GM20000 (cell line): Measurements from ENCODE around the gene ARMH3.

Source experiments
- DNase-seq: peaks from one replicate; pipeline ENCODE4 v3.0.0; 2012; ENCODE audit warnings: low spot score
- TF ChIP-seq, protein P1 (sequence below): IDR thresholded peaks from 2 replicates; pipeline ENCODE4 v1.5.1; 2012; ENCODE audit warnings: mild to moderate bottlenecking, control low read depth; ENCODE audit errors: extremely low read depth, missing control alignments

The ARMH3 gene

DNA sequence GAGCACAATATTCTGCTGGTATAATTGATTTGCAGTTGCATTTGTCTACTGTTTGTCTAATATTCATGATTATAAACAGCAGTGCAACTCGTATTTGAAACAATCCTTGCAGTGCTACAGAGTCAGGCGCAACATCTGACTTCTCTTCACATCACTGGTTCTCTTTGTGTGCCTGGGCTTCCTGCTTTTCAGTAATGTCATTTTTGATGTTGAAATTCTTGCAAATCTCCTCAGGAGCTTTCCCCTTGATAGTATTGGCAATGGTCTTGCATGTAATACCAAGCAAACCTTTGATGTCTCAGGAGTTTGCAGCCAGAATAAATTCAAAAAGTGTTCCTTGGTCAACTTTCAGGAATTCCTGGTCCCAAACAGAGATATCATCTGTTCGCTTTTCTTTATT, 29.4 kb upstream of the ARMH3 start:
- DNase-seq = no peak
- TF ChIP-seq, protein P1, sequence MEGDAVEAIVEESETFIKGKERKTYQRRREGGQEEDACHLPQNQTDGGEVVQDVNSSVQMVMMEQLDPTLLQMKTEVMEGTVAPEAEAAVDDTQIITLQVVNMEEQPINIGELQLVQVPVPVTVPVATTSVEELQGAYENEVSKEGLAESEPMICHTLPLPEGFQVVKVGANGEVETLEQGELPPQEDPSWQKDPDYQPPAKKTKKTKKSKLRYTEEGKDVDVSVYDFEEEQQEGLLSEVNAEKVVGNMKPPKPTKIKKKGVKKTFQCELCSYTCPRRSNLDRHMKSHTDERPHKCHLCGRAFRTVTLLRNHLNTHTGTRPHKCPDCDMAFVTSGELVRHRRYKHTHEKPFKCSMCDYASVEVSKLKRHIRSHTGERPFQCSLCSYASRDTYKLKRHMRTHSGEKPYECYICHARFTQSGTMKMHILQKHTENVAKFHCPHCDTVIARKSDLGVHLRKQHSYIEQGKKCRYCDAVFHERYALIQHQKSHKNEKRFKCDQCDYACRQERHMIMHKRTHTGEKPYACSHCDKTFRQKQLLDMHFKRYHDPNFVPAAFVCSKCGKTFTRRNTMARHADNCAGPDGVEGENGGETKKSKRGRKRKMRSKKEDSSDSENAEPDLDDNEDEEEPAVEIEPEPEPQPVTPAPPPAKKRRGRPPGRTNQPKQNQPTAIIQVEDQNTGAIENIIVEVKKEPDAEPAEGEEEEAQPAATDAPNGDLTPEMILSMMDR = no peak

DNA sequence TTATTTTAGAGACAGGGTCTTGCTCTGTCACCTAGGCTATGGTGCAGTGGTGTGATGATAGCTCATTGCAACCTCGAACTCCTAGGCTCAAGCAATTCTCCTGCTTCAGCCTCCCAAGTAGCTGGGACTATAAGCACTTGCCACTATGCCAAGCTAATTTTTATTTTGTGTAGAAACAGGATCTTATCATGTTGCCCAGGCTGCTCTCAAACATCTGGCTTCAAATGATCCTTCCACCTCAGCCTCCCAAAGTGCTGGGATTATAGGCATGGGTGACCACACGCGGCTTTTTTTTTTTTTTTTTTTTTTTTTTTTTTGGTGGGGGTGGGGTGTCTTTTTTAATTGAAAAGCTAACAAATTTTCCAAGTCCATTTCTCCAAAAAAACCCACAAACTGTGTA, 27.6 kb upstream of the ARMH3 start:
- TF ChIP-seq, protein P1 = no peak
- DNase-seq = no peak

DNA sequence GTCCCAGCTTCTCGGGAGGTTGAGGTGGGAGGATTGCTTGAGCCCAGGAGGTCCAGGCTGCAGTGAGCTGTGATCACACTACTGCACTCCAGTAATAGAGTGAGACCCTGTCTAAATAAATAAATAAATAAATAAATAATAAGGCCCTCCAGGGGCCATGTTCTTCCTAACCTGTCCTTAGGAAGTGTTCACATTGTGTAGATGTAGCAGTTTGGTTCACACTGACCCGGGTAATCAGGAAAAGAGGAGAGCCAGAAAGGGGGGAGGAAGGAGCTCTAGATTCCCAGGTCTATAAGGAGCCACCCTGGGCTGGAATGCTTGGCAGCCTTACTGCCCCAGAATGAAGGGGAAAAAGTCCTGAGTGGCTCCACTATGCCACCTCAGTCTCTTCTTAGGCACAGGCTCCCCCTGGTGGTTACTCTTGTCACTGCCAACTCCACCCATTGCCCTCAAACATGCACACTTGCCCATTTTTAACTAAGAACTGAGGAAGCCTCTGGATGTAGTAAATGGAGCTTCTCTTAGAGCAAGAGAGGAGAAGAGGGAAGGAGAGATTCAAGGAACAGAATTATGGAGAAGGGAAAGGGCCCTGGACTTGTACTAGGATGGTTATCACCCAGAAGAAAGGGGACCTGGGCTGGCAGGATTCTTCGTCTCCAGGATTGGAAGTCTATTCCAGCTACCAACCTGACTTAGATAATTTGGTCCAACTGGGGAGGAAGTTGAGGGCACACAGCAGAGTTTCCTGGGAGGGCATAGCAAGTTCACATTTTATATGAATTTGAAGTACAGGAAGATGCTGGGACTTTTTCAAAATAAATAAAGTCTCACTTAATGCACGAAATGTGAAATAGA, 16.9 kb upstream of the ARMH3 start:
- TF ChIP-seq, protein P1 = peak; percentile 85
- DNase-seq = peak; percentile 85

DNA sequence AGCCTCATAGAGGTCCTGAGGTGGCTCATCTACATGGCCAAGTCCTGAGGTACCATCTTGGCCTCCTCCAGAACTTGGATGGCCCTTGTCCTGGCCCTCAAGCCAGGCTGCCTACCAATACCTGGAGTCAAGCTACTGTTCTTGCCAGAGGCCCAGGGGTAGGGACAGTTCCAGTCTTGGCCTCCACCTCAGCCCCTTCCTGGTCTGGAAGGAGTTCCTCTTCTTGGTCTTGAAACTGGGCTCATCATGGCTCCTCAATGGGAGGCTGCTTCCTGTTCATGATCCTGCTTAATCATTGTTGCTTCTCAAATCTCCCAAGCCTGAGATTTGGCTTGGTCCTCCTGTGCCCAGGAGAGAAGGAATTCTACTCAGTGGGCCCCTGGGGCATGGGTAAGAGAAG, 13.1 kb upstream of the ARMH3 start:
- TF ChIP-seq, protein P1 = no peak
- no peak for DNase-seq

DNA sequence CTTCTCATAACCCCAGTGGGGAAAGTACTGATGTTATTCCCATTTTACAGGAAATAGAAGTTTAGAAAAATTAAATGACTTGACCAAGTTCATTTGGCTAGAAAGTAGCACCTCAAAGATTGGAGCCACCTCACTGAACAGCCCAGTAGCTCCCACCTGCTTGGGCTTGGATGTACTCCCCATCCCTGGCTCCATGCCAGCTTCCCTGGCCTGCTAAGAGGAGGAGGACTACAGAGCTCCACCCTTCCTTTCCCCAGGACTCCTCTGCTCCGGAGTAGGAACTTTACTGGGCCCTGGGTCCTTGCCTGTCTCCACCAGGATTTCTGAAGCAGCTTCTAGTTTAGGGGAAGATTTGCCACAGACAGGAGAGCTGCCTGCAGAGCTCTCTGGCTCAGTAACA, 12.2 kb upstream of the ARMH3 start:
- no peak for DNase-seq
- TF ChIP-seq, protein P1 = no peak

DNA sequence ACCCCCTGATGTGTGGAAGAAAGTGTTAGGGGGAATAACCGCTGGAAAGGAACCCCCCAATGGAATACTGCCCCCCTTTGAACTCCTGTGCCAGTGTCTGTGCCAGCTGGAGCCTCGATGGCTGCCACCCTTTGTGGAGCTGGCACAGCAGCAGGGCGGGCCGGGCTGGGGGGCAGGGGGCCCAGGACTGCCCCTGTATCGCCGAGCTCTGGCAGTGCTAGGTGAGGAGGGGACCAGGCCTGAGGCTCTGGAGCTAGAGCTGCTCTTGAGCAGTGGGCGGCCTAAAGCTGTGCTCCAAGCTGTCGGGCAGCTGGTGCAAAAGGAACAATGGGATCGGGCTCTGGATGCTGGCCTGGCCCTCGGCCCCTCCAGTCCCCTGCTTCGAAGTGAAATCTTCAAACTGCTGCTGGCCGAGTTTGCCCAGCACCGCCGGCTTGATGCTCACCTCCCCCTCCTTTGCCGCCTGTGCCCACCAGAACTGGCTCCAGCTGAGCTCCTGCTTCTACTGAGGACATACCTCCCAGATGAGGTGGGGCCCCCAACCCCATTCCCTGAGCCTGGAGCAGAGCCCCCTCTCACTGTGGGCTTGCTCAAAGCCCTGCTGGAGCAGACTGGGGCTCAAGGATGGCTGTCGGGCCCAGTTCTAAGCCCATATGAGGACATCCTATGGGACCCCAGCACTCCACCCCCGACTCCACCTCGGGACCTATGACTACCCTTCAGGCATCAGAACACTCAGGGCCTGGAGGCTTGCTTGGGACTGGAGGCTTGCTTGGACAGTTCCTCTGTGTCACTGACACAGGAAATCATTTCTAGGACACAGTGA, 11.3 kb upstream of the ARMH3 start:
- DNase-seq = no peak
- TF ChIP-seq, protein P1 = no peak
